Measurements from ENCODE around the gene SPINK4.

SPINK4 gene

DNA sequence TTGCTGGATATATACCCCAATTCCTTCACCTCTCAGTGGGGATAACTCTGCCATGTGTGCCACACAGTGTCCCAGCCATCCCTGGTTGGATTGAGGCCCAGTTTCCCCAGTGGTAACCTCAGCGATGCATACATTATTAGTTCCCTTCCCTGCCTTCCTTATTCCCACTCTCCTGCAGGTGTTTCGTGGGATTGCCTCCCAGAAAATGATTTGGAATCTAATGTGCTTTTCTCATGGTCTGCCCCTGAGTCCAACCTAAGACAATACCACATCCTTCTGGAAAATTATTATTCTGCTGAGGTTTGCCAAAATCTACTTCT is 8.4 kb upstream of the SPINK4 start:
- Histone ChIP-seq H3F3A (ENCODE audit: insufficient read depth, low read length) (no peaks in the 10 kb centered on the region), H3K4me1 (ENCODE audit: insufficient read depth, low read length, severe bottlenecking) (no peaks in the 10 kb centered on the region), H3K4me3 (ENCODE audit: low read depth, low read length, poor library complexity, severe bottlenecking) (no peak overlapping the region), H3K9ac (ENCODE audit: low read length) (no peak overlapping the region), H3K36me3 (ENCODE audit: insufficient read depth, low read length) (no peaks in the 10 kb centered on the region), H3K4me2 (ENCODE audit: low read length) (no peak overlapping the region), H4K20me1 (ENCODE audit: insufficient read depth, low read length) (no peaks in the 10 kb centered on the region), H3K27ac (ENCODE audit: low read depth, low read length, poor library complexity, severe bottlenecking) (no peak overlapping the region), H2AFZ (ENCODE audit: low read length) (no peak overlapping the region), H3K9me2 (ENCODE audit: low read depth, low read length) (no peaks in the 10 kb centered on the region), H3K79me2 (ENCODE audit: insufficient read depth, low read length) (no peaks in the 10 kb centered on the region), H3K9me3 (ENCODE audit: low read length) (no peaks in the 10 kb centered on the region), H3K27me3 (ENCODE audit: insufficient read depth, low read length) (no peaks in the 10 kb centered on the region; the same call in none of the 2 replicates)
- TF ChIP-seq EZH2 (IDR thresholded peaks at IDR 0.05; ENCODE audit: borderline replicate concordance, low read length) = no peak
- TF ChIP-seq, protein P1, sequence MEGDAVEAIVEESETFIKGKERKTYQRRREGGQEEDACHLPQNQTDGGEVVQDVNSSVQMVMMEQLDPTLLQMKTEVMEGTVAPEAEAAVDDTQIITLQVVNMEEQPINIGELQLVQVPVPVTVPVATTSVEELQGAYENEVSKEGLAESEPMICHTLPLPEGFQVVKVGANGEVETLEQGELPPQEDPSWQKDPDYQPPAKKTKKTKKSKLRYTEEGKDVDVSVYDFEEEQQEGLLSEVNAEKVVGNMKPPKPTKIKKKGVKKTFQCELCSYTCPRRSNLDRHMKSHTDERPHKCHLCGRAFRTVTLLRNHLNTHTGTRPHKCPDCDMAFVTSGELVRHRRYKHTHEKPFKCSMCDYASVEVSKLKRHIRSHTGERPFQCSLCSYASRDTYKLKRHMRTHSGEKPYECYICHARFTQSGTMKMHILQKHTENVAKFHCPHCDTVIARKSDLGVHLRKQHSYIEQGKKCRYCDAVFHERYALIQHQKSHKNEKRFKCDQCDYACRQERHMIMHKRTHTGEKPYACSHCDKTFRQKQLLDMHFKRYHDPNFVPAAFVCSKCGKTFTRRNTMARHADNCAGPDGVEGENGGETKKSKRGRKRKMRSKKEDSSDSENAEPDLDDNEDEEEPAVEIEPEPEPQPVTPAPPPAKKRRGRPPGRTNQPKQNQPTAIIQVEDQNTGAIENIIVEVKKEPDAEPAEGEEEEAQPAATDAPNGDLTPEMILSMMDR (IDR thresholded peaks at IDR 0.05; ENCODE audit: low read length) = no peak

GRCh38 chr9:33232815-33233214 is 7.2 kb upstream of the SPINK4 start:
- Histone ChIP-seq H3K27me3 (ENCODE audit: insufficient read depth, low read length) (no peaks in the 10 kb centered on the region; the same call in none of the 2 replicates), H3K27ac (ENCODE audit: low read depth, low read length, poor library complexity, severe bottlenecking) (no peak overlapping the region), H3K4me1 (ENCODE audit: insufficient read depth, low read length, severe bottlenecking) (no peaks in the 10 kb centered on the region), H3K4me2 (ENCODE audit: low read length) (no peak overlapping the region), H3K9me3 (ENCODE audit: low read length) (no peaks in the 10 kb centered on the region), H3K9ac (ENCODE audit: low read length) (no peak overlapping the region), H4K20me1 (ENCODE audit: insufficient read depth, low read length) (no peaks in the 10 kb centered on the region), H3K36me3 (ENCODE audit: insufficient read depth, low read length) (no peaks in the 10 kb centered on the region), H3K79me2 (ENCODE audit: insufficient read depth, low read length) (no peaks in the 10 kb centered on the region), H3K4me3 (ENCODE audit: low read depth, low read length, poor library complexity, severe bottlenecking) (no peak overlapping the region), H3K9me2 (ENCODE audit: low read depth, low read length) (no peaks in the 10 kb centered on the region), H2AFZ (ENCODE audit: low read length) (no peak overlapping the region), H3F3A (ENCODE audit: insufficient read depth, low read length) (no peaks in the 10 kb centered on the region)
- TF ChIP-seq EZH2 (IDR thresholded peaks at IDR 0.05; ENCODE audit: borderline replicate concordance, low read length) = no peak
- TF ChIP-seq, protein P1 (IDR thresholded peaks at IDR 0.05; ENCODE audit: low read length) = no peak

DNA sequence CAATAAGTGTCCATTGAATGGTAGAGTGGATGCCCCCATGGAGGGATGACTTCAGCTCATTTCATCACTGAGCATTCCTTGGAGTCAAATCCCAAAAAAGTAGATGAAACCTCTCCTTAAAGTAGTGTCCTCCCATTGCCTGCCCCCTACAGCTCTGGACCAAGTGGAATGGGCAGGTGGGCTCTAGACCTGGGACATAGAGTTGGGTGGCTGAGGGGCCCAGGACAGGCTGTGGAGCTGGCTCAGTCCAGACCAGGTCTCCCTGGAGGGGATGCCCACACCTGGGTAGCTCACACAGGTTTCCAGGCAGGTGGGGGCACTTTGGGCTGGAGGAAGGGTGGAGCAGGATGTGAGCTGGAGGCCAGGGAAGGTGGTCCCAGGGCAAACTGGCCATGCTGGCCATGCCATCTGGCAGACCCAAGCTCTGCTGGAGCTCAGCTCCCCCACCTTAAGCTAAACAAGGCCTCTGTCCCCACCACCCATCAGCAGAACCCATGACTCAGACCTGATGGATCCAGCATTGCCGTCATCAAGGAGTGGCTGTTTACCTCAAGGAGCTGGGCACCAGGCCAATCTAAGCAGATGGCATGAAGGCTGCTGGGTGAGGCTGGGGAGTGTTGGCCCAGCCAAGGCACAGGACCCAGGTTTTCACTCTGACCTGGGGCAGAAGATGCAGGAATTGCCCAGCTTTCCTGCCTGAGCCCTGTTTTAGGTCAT is 6.2 kb upstream of the SPINK4 start:
- Histone ChIP-seq H3K9me2 (ENCODE audit: low read depth, low read length) (no peaks in the 10 kb centered on the region), H3K4me1 (ENCODE audit: insufficient read depth, low read length, severe bottlenecking) (no peaks in the 10 kb centered on the region), H4K20me1 (ENCODE audit: insufficient read depth, low read length) (no peaks in the 10 kb centered on the region), H3K9me3 (ENCODE audit: low read length) (no peaks in the 10 kb centered on the region), H3K36me3 (ENCODE audit: insufficient read depth, low read length) (no peaks in the 10 kb centered on the region), H3K79me2 (ENCODE audit: insufficient read depth, low read length) (no peaks in the 10 kb centered on the region), H3K27ac (ENCODE audit: low read depth, low read length, poor library complexity, severe bottlenecking) (no peak overlapping the region), H3K9ac (ENCODE audit: low read length) (no peak overlapping the region), H3K4me2 (ENCODE audit: low read length) (no peak overlapping the region), H3F3A (ENCODE audit: insufficient read depth, low read length) (no peaks in the 10 kb centered on the region), H3K27me3 (ENCODE audit: insufficient read depth, low read length) (no peaks in the 10 kb centered on the region; the same call in 1 of the 2 replicates), H2AFZ (ENCODE audit: low read length) (no peak overlapping the region), H3K4me3 (ENCODE audit: low read depth, low read length, poor library complexity, severe bottlenecking) (no peak overlapping the region)
- TF ChIP-seq, protein P1 (IDR thresholded peaks at IDR 0.05; ENCODE audit: low read length) = no peak
- no peak for TF ChIP-seq EZH2 (IDR thresholded peaks at IDR 0.05; ENCODE audit: borderline replicate concordance, low read length)

Data from OCI-LY1 (cell line).